H54 (cell line): ENCODE measurements around the gene SOX21.

Source experiments
- DNase-seq: peaks from one replicate; pipeline ENCODE4 v3.0.0; 2011; ENCODE audit warnings: low spot score, mixed read lengths; ENCODE audit not compliant: insufficient read length
- FAIRE-seq: peaks from 3 replicates; lab custom pipeline; 2011; peaks lifted over from hg19 to GRCh38; lab: Jason Lieb, UNC
- POLR2A ChIP-seq: IDR thresholded peaks from 2 replicates; pipeline ENCODE4 v1.6.1; 2011; ENCODE audit warnings: low read depth, mild to moderate bottlenecking, low read length

SOX21 gene

DNA sequence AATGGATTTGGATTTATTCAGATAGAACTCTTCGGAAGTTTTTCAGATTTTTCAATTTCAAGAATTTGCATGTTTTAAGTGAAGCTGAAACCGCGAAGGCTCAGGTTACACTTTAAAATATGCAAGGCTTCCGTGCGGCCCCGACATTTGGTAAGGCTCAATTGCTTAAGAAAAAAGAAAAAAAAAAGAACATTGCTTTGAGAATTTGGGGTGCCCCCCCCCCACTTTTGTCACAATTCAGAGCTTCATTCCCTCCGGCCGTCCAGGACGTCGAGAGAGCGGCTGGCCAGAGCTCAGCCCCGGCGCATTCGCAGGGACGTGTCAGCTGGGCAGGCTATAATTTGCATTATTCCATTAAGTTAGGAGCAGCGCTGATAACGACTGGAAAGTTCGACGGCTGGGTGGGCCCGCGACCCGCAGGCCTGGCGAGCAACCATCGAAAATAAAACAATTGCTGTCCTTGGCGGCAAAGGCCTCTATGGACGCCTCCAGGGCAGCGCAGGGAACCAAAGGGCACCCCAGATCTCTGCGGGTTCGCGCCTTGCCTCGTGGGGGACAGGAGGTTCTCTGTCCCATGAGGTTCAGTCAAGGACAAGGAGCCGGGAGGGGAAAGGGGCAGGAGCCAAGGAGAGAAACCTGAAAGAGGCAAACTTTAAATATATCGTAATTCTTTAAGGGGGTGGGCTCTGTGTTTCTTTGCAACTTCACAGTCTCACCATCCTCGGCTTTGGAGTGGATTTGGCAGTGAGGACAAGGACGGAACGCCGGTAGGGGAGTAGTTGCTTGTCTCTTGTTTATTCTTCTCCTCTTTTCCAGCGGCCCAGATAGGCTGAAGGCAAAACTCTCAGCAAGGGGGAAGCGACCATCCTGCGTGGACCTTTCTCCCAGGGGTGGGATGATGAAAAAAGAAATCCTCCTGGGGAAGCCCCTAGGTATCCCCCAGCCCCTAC lies 7.0 kb downstream of the SOX21 start:
- DNase-seq (no peak), FAIRE-seq (no peak)
- TF ChIP-seq POLR2A = no peak

DNA sequence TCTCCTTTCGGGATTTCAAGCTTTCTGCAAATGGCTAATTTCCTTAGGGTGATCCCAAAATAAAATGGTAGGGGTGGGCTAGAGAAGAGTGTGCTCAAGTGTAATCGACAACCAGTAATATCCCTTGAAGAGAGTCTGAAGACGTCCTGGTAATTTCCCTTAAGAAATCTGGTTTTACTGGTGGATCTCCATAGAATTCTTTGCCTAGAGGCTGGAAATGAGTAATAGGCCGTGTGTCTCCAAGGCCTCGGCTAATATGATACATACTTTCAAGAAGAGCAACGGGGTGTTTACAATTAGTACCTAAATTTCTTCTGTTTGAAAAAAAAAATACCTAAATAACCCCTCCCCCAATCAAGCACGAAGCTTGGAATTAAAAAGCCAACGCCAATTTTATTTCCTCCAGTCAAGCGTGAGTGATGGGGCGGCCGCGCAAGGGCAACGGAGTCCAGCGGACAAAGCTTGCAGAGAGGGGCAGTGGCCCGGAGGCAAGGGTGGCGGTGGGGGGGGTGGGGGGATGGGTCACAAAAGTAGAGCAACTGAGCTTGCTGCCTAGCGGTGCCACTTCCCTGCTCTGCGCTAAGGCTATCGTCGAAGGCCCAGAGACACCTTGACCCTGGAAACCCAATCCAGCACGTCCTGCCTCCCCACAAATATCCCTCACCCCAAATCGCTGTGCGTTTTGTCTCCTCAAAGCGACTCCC lies 7.8 kb downstream of the SOX21 start:
- no peak for DNase-seq
- FAIRE-seq = no peak
- TF ChIP-seq POLR2A = no peak

DNA sequence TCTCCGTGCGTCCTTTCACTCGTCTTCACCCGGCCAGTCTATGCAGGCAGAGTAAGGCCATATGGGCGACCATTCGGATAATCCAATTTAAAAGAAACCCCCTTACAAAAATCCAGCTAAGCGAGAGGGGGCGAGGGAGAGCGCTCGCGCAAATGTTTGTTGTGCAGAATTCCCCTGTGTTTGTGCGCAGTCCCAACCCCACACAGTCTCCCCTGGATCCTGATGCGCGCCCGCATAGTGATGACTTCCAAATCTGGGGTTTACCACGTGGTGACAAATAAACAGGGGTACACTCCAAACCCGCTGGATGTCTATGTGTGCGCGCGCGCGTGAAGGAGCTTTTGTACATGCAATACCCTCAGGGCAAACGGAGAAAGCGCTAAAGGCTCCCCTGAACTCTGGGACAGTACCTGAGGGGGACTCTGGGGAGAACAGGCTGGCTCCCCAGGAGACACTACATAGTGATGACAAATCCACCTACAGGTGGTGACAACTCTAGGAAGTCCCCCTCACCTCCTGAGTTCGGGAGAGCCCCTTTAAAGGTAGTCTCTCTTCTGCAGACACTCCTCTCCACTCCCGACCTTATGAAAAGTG lies 8.5 kb downstream of the SOX21 start:
- no peak for TF ChIP-seq POLR2A
- no peak for FAIRE-seq
- DNase-seq = no peak

DNA sequence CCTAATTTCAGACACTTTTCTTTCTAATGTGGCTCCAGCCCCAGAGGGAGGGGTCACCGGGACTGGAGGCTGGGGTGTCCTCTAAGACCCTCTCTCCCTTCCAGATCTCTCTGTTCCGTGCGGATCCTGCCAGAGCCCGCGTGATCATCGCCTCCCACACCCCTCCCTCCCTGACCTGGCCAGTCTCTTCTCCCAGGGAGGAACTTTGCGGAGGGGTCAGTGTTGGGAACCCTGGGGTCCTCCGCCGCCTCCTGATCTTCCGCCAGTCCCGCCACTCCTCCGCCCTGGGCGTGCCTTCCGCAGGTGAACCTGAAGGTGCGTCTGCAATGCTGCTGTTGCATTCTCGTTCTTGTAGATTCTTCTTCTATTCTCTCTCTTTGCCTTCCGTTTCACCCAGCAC lies 9.1 kb downstream of the SOX21 start:
- FAIRE-seq = no peak
- no peak for DNase-seq
- no peak for TF ChIP-seq POLR2A

DNA sequence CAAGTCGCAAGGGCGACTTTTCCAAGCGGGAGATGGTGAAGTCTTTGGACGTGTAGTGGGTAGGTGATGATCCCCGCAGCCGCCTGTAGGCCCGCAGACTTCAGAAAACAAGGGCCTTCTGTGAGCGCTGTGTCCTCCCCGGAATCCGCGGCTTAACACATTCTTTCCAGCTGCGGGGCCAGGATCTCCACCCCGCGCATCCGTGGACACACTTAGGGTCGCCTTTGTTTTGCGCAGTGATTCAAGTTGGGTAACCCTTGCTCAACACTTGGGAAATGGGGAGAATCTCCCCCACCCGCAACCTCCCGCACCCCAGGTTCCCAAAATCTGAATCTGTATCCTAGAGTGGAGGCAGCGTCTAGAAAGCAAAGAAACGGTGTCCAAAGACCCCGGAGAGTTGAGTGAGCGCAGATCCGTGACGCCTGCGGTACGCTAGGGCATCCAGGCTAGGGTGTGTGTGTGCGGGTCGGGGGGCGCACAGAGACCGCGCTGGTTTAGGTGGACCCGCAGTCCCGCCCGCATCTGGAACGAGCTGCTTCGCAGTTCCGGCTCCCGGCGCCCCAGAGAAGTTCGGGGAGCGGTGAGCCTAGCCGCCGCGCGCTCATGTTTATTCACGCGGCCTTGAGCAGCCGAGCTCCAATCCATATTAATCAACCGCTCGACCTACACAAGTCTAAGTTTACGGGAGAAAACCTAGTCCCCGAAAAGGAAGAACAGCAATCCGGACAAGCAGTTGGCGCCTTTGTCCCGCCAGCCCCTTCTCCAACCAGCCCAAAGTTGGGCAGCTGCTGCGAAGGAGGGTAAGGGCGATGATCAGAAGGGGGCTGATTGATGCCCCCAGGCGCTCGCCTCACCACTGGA lies 9.9 kb downstream of the SOX21 start:
- no peak for FAIRE-seq
- no peak for DNase-seq
- TF ChIP-seq POLR2A = no peak

DNA sequence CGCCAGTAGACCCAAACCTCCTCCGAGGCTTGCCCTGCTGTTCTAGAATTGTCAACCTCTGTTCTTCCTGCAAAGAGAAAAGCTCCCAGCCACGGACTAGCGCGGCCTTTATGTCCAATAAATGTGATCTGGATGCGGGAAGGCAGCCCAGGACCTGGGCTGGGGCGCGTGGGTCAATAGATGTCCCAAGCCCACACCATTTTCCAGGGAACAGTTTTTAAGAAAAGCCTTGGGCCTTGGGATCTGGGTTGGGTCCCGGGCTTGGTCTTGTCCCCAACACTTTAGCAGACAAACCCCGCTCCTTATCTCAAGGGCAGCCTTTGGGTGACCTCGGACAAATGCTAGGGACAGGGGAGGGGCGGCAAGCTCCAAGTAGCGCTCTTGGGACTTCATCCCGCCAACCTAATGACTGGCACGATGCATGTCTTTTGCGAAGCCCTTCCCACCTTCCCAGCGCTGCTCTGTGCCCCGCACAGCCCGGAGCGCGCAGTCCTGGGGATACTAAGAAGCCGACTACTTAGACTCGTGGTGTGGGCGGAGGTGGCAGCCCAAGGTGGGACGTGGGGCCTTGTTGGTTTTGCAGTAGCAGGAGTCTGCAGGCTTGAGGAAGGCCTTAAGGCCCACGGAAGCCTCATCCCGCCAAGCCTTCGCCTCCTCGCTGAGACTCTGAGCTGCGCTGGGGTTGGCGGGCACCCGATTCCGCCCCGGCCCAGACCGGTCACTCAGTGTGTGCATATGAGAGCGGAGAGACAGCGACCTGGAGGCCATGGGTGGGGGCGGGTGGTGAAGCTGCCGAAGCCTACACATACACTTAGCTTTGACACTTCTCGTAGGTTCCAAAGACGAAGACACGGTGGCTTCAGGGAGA lies 10.8 kb downstream of the SOX21 start:
- FAIRE-seq = no peak
- TF ChIP-seq POLR2A = no peak
- no peak for DNase-seq

DNA sequence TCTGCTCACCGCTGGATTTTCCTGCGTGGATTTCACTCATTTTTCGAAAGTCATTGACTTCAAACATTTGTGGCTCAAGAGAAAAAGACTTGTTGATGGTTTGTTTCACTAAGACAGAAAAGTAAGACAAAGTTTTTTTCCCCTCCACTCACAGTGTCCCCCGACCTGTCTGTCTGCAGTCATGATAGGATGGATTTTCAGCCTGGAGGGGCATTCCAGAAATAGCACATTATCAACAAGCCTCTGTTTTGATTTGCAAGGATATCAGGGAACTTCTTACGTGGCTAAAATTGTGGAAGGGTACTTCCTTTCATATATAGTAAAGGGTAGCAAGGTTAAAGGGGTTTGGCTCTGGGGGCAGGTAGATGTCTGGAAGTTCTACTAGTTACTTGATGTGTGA lies 11.8 kb downstream of the SOX21 start:
- FAIRE-seq = no peak
- no peak for DNase-seq

DNA sequence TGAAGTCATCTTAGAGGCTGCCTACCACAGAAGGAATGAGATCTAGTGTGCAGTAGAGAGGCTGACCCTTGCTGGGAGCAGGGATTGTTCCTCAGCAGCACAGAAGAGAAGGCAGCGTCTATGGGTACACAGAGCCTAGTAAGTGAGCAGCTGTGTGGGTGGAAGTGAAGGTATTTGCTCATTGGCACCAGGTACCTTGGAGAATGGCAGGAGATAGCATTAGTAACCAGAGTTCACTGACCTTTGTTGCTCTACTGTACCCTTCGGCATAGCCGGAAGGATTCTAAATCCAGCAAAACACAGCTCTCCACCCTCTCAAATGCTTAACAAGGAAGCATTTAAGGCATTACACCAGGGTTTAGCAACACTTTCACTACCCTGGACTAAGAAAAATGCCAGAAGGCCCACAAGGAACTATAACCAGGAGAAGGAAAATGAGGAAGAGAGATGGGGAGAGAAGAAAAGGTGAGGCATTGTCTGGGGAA lies 12.3 kb downstream of the SOX21 start:
- DNase-seq = no peak
- TF ChIP-seq POLR2A = no peak
- FAIRE-seq = no peak

More for the DNA sequence above, 11.8 kb downstream of the SOX21 start:
- TF ChIP-seq POLR2A = no peak

DNA sequence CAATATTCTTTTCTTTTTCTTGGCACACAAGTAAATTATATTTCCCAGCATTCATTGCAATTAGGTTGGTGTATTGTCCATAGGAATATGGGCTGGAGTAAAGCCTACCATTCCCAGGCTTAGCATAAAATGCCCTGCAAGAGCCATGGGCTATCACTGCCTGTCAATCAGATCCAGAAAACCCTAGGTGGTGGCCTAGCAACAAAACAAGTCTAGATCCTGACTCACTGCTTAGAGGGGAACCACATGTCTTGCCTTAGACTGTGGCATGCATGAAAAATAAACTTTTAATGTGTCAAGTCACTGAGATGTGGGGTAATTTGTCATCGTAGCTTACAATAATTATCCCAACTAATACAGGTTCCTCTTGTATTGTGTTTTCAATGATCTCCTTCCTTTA lies 16.2 kb downstream of the SOX21 start:
- TF ChIP-seq POLR2A = no peak
- FAIRE-seq (no peak), DNase-seq (no peak)

DNA sequence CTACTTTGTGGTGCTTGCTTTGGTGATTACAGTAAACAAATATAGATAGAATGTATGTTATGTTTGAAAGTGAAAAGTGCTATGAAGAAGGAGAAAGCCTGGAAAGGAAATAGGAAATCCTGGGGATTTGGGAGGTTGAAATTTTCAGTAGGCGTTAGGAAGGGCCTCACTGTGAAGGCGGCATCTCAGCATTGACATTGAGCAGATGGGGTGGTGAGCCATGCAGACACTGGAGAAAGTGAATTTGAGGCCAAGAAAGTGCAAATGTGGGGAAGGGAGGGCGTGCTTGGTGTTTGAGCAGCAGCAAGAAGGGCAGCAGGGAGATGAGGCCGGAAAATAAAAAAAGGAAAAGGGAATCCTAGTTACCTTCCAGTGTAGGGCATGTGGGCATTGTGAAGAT lies 20.3 kb downstream of the SOX21 start:
- DNase-seq (no peak), FAIRE-seq (no peak)
- TF ChIP-seq POLR2A = no peak

DNA sequence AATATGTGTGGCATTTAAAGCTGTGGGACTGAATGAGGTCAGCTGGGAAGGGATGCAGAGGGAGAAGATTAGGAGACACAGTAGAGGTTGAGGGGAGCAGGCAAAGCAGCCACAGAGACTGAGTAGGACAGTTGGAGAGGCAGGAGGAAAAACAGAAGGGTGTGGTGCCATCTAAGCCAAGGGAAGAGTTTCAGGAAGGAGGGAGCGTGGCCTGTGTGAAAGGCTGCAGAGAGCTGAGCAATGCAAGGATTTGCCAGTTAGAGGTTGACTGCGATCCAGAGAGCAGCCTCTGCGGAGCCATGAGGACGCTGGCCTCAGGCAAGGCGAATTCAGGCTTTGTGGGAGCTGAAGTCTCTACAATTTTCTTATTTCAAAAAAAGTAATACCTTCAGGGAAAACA lies 28.9 kb downstream of the SOX21 start:
- TF ChIP-seq POLR2A = no peak
- FAIRE-seq (no peak), DNase-seq (no peak)

DNA sequence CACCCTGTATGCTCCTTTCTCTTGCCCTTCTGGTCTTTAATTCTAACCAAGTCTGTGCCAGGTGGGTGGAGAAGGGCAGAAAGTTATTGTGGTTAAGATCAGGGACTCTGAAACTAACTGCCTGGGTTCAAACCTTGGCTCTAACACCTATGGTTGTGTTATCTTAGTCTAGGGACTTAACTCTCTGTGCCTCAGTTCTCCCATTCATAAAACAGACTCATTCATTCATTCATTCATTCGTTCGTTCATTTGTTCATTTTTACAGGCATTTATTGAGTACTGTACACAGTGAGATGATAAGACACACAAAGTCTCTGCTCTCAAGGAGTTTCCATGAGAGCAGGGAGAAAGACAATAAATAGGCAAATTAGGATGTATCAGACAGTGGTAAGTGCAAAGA lies 30.1 kb downstream of the SOX21 start:
- no peak for DNase-seq
- no peak for TF ChIP-seq POLR2A
- no peak for FAIRE-seq
